PFSK-1 (cell line): ENCODE data around the gene B4GALT6.

Experiments
- FOXP2 ChIP-seq: optimal IDR thresholded peaks from 2 replicates; pipeline ENCODE3; 2011; ENCODE audit warnings: borderline replicate concordance, control low read depth, inconsistent platforms; ENCODE audit not compliant: insufficient read depth; ENCODE audit errors: extremely low read length, extremely low read depth
- POLR2AphosphoS5 ChIP-seq: IDR thresholded peaks from 2 replicates; pipeline ENCODE4 v1.6.1; 2012; ENCODE audit warnings: low read depth, mild to moderate bottlenecking, control low read depth, low read length, moderate library complexity
- REST ChIP-seq, 2 experiments: IDR thresholded peaks; 2 replicates each; pipeline versions ENCODE4 v1.6.1 to v1.8.0; 2011 to 2012; ENCODE audit warnings: low read depth in 2 of 2, low read length in 2 of 2, control low read depth in 1 of 2, inconsistent platforms in 1 of 2, mild to moderate bottlenecking in 1 of 2, moderate library complexity in 1 of 2; ENCODE audit not compliant: insufficient read depth in 1 of 2
- SIN3A ChIP-seq: IDR thresholded peaks from 2 replicates; pipeline ENCODE4 v1.6.1; 2012; ENCODE audit warnings: mild to moderate bottlenecking, low read length, moderate library complexity, borderline replicate concordance; ENCODE audit not compliant: insufficient read depth
- TAF1 ChIP-seq: IDR thresholded peaks from 2 replicates; pipeline ENCODE4 v1.6.1; 2012; ENCODE audit warnings: low read length, control low read depth, borderline replicate concordance; ENCODE audit not compliant: insufficient read depth

Gene B4GALT6

GRCh38 chr18:31722369-31722957 lies 38.1 kb upstream of the B4GALT6 start:
- no peak for TF ChIP-seq SIN3A

- TF ChIP-seq TAF1 = no peak
- TF ChIP-seq FOXP2 = no peak
Measured at GRCh38 chr18:31721601-31722000, 37.2 kb upstream of the B4GALT6 start.

GRCh38 chr18:31720867-31721266 lies 36.5 kb upstream of the B4GALT6 start:
- TF ChIP-seq FOXP2 = no peak
- no peak for TF ChIP-seq POLR2AphosphoS5
- TF ChIP-seq TAF1 = no peak
- TF ChIP-seq SIN3A = no peak
- TF ChIP-seq REST (IDR thresholded peaks at IDR 0.05; ENCODE audit: insufficient read depth in 1 of 2, low read depth in 2 of 2, low read length in 2 of 2) = no peak

GRCh38 chr18:31719363-31720006 lies 35.1 kb upstream of the B4GALT6 start:
- TF ChIP-seq FOXP2 (no peak), REST (IDR thresholded peaks at IDR 0.05; ENCODE audit: insufficient read depth in 1 of 2, low read depth in 2 of 2, low read length in 2 of 2) (no peak), POLR2AphosphoS5 (no peak), SIN3A (no peak), TAF1 (no peak)

- TF ChIP-seq REST (IDR thresholded peaks at IDR 0.05; ENCODE audit: insufficient read depth in 1 of 2, low read depth in 2 of 2, low read length in 2 of 2) (no peak), SIN3A (no peak), POLR2AphosphoS5 (no peak), TAF1 (no peak), FOXP2 (no peak)
Measured at GRCh38 chr18:31718386-31718785, 34.0 kb upstream of the B4GALT6 start.

GRCh38 chr18:31716362-31716761 lies 32.0 kb upstream of the B4GALT6 start:
- TF ChIP-seq REST (IDR thresholded peaks at IDR 0.05; ENCODE audit: insufficient read depth in 1 of 2, low read depth in 2 of 2, low read length in 2 of 2) (no peak), FOXP2 (no peak), TAF1 (no peak), SIN3A (no peak), POLR2AphosphoS5 (no peak)
